ENCODE results near the gene SMYD5. TPM values are rescaled to one million over a fixed set of nuclear protein-coding genes. Genes with fewer than 3 reads are reported as not detected.
"Not testable (repeated sequence)": the region's sequence is repeated elsewhere in the genome, so short reads cannot be mapped to it uniquely, and the experiment has no call there.

SMYD5 gene
- total RNA-seq, 4 donors from 2014 or later: 12.1 to 19.6 (median 15.4) TPM

GRCh38 chr2:73260338-73260984 is 46.4 kb downstream of the SMYD5 start:
- 28% methylated on average over 6 of the region's 17 CpGs for WGBS
- Histone ChIP-seq H3K4me1 (peaks cover 0 to 2% (median 0%) of the 10 kb centered on the region in 4 donors), H3K9me3 (no peaks in the 10 kb centered on the region), H3K36me3 (peaks cover 0 to 11% (median 2%) of the 10 kb centered on the region in 4 donors), H3K4me3 (no peak overlapping the region), H3K27me3 (peaks cover 0 to 6% (median 0%) of the 10 kb centered on the region in 4 donors), H3K27ac (replicated peaks in 1 of 4) (no peak overlapping the region)
- intact Hi-C loops (cut with DNase I): loop anchor here (10.0 kb wide), 1 partner anchor 124 kb away; the partner anchor contains the start of gene ALMS1
- peak in 1 of 3 experiments; percentile 32 for TF ChIP-seq CTCF (IDR thresholded peaks at IDR 0.05)
- TF ChIP-seq POLR2AphosphoS5 (IDR thresholded peaks at IDR 0.05): no peak
- TF ChIP-seq POLR2A (IDR thresholded peaks at IDR 0.05; ENCODE audit: low read depth): no peak
- no peak for TF ChIP-seq EP300 (IDR thresholded peaks at IDR 0.05)
- no peak for DNase-seq (ENCODE audit: extremely low spot score)

GRCh38 chr2:73262108-73262651 is 48.1 kb downstream of the SMYD5 start:
- intact Hi-C loops (cut with DNase I): loop anchor here (10.0 kb wide), 1 partner anchor 123 kb away; the partner anchor contains the start of gene ALMS1
- no peak for DNase-seq (ENCODE audit: extremely low spot score)
- WGBS: 96% methylated on average over 4 of the region's 4 CpGs
- Histone ChIP-seq H3K4me1 (peaks cover 0 to 2% (median 0%) of the 10 kb centered on the region in 4 donors), H3K36me3 (peaks cover 0 to 11% (median 2%) of the 10 kb centered on the region in 4 donors), H3K9me3 (no peaks in the 10 kb centered on the region), H3K27ac (replicated peaks in 1 of 4) (no peak overlapping the region), H3K4me3 (no peak overlapping the region), H3K27me3 (peaks cover 0 to 24% (median under 1%) of the 10 kb centered on the region in 4 donors)
- TF ChIP-seq EP300 (IDR thresholded peaks at IDR 0.05) (no peak), POLR2AphosphoS5 (IDR thresholded peaks at IDR 0.05) (no peak), POLR2A (IDR thresholded peaks at IDR 0.05; ENCODE audit: low read depth) (no peak), CTCF (IDR thresholded peaks at IDR 0.05) (no peak)

GRCh38 chr2:73262691-73263429 is 48.8 kb downstream of the SMYD5 start:
- H3K4me1 ChIP-seq; H3K27ac ChIP-seq (replicated peaks in 1 of 4); DNase-seq (ENCODE audit: extremely low spot score); H3K9me3 ChIP-seq; H3K4me3 ChIP-seq: not testable (repeated sequence)
- Histone ChIP-seq H3K36me3 (peaks cover 0 to 11% (median 2%) of the 10 kb centered on the region in 4 donors), H3K27me3 (peaks cover 0 to 30% (median 5%) of the 10 kb centered on the region in 4 donors)
- WGBS: 91% methylated on average over 15 of the region's 18 CpGs
- intact Hi-C loops (cut with DNase I): loop anchor here (10.0 kb wide), 1 partner anchor 122 kb away; the partner anchor contains the start of gene ALMS1

- Histone ChIP-seq H3K4me1 (peaks cover 2 to 8% (median 4%) of the 10 kb centered on the region in 4 donors), H3K27me3 (peaks cover 1 to 39% (median 14%) of the 10 kb centered on the region in 4 donors), H3K27ac (replicated peaks in 1 of 4) (no peak overlapping the region), H3K36me3 (peaks cover 0 to 5% (median 0%) of the 10 kb centered on the region in 4 donors), H3K4me3 (no peak overlapping the region), H3K9me3 (no peaks in the 10 kb centered on the region)
- TF ChIP-seq CTCF (IDR thresholded peaks at IDR 0.05) (no peak), POLR2A (IDR thresholded peaks at IDR 0.05; ENCODE audit: low read depth) (no peak), POLR2AphosphoS5 (IDR thresholded peaks at IDR 0.05) (no peak)
- intact Hi-C loops (cut with DNase I): loop anchor here (10.0 kb wide), 1 partner anchor 121 kb away; the partner anchor contains the start of gene ALMS1
- no peak for DNase-seq (ENCODE audit: extremely low spot score)
- WGBS: 93% methylated on average over 7 of the region's 16 CpGs
Measured at GRCh38 chr2:73263540-73264331, 49.7 kb downstream of the SMYD5 start.
